GM21825 (cell line): ENCODE results near the gene CHFR.
A peak's percentile ranks its signal among the peaks of the same experiment; 100 is the strongest.
"Not testable (repeated sequence)": the region's sequence is repeated elsewhere in the genome, so short reads cannot be mapped to it uniquely, and the experiment has no call there.

Source experiments
- ATAC-seq: cut with Tn5 transposase; IDR thresholded peaks from one replicate; pipeline ENCODE4 v1.9.1; 2021; ENCODE audit warnings: mild to moderate bottlenecking, moderate library complexity; ENCODE audit not compliant: unreplicated experiment

The CHFR gene

GRCh38 chr12:132842449-132843045 is 44.9 kb downstream of the CHFR start:
- no peak for ATAC-seq

- ATAC-seq: no peak
Observed at GRCh38 chr12:132841151-132841550, 46.3 kb downstream of the CHFR start.

GRCh38 chr12:132840536-132840935 is 46.9 kb downstream of the CHFR start:
- no peak for ATAC-seq

- ATAC-seq: no peak
Observed at GRCh38 chr12:132839558-132840235, 47.7 kb downstream of the CHFR start.

- no peak for ATAC-seq
Observed at GRCh38 chr12:132838410-132839080, 48.9 kb downstream of the CHFR start.

GRCh38 chr12:132837693-132838409 is 49.6 kb downstream of the CHFR start:
- ATAC-seq: no peak

- no peak for ATAC-seq
Observed at GRCh38 chr12:132836795-132837331, 50.5 kb downstream of the CHFR start.

GRCh38 chr12:132836230-132836629 is 51.2 kb downstream of the CHFR start:
- not testable (repeated sequence) for ATAC-seq

GRCh38 chr12:132835076-132836025 is 52.1 kb downstream of the CHFR start:
- no peak for ATAC-seq

- no peak for ATAC-seq
Observed at GRCh38 chr12:132834181-132834711, 53.2 kb downstream of the CHFR start.

GRCh38 chr12:132833341-132833740 is 54.1 kb downstream of the CHFR start:
- ATAC-seq: no peak

GRCh38 chr12:132831771-132832170 is 55.6 kb downstream of the CHFR start:
- ATAC-seq: no peak

- peak; percentile 87 for ATAC-seq
Observed at GRCh38 chr12:132828706-132829534, 58.5 kb downstream of the CHFR start, which contains the start of gene GOLGA3. Gene GOLGA3, minus strand, starts transcription at chr12:132828869. Its CDS starts 6,741 bp downstream, at chr12:132822128.

GRCh38 chr12:132827763-132828703 is 59.4 kb downstream of the CHFR start:
- peak; percentile 17 for ATAC-seq

GRCh38 chr12:132825861-132826260 is 61.5 kb downstream of the CHFR start:
- no peak for ATAC-seq

- ATAC-seq: no peak
Observed at GRCh38 chr12:132825089-132825488, 62.3 kb downstream of the CHFR start.

- no peak for ATAC-seq
Observed at GRCh38 chr12:132824053-132824452, 63.4 kb downstream of the CHFR start.

GRCh38 chr12:132818562-132818961 is 68.8 kb downstream of the CHFR start:
- ATAC-seq: no peak
